Measurements from ENCODE around the gene ELF2. TPM values are rescaled to one million over a fixed set of nuclear protein-coding genes. Genes with fewer than 3 reads are reported as not detected.

The ELF2 gene
- total RNA-seq, 2 experiments from 2014 or later, result 20.1 to 20.4 TPM

GRCh38 chr4:139189972-139190371 is 13.0 kb upstream of the ELF2 start:
- no peaks in the 10 kb centered on the region for H3K36me3 Mint-ChIP-seq (ENCODE audit: low read depth)
- no peaks in the 10 kb centered on the region for H3K9me3 Mint-ChIP-seq
- DNase-seq (no peak), ATAC-seq (no peak)
- H3K4me3 Mint-ChIP-seq, result no peak overlapping the region
- CTCF ChIA-PET, result interaction anchor here (0.9 to 2.3 kb wide), 2 partner anchors 10 to 89 kb away, joined by 3 to 5 read pairs; no protein-coding TSS in a partner anchor
- POLR2A ChIA-PET, result interaction anchor here (0.7 kb wide), 1 partner anchor 9 kb away, joined by 3 read pairs; no protein-coding TSS in a partner anchor
- H3K27me3 Mint-ChIP-seq, result peaks cover 1% of the 10 kb centered on the region
- H3K4me1 Mint-ChIP-seq (ENCODE audit: low read depth), result no peaks in the 10 kb centered on the region
- no peak overlapping the region for H3K27ac Mint-ChIP-seq
- no peak for TF ChIP-seq CTCF (IDR thresholded peaks at IDR 0.05)
- intact Hi-C loops (cut with micrococcal nuclease), result no loop called here

GRCh38 chr4:139189417-139189749 is 12.4 kb upstream of the ELF2 start:
- Mint-ChIP-seq H3K4me1 (ENCODE audit: low read depth) (no peaks in the 10 kb centered on the region), H3K27me3 (peaks cover 1% of the 10 kb centered on the region), H3K9me3 (no peaks in the 10 kb centered on the region), H3K36me3 (ENCODE audit: low read depth) (no peaks in the 10 kb centered on the region), H3K4me3 (no peak overlapping the region), H3K27ac (no peak overlapping the region)
- no peak for TF ChIP-seq CTCF (IDR thresholded peaks at IDR 0.05)
- intact Hi-C loops (cut with micrococcal nuclease), result no loop called here
- ATAC-seq (no peak), DNase-seq (no peak)
- ChIA-PET CTCF (interaction anchor here (0.9 to 2.3 kb wide), 3 partner anchors 9 to 90 kb away, joined by 3 to 5 read pairs (median 4); no protein-coding TSS in a partner anchor), POLR2A (no interaction called here)

GRCh38 chr4:139188648-139189416 is 11.8 kb upstream of the ELF2 start:
- Mint-ChIP-seq H3K27ac (no peak overlapping the region), H3K27me3 (peaks cover 1% of the 10 kb centered on the region), H3K4me1 (ENCODE audit: low read depth) (no peaks in the 10 kb centered on the region), H3K9me3 (no peaks in the 10 kb centered on the region), H3K4me3 (no peak overlapping the region), H3K36me3 (ENCODE audit: low read depth) (no peaks in the 10 kb centered on the region)
- CTCF ChIA-PET, result interaction anchor here (0.9 to 2.3 kb wide), 3 partner anchors 8 to 90 kb away, joined by 3 to 5 read pairs (median 4); no protein-coding TSS in a partner anchor
- intact Hi-C loops (cut with micrococcal nuclease), result no loop called here
- POLR2A ChIA-PET, result no interaction called here
- no peak for TF ChIP-seq CTCF (IDR thresholded peaks at IDR 0.05)
- ATAC-seq, result no peak
- no peak for DNase-seq

- no peak overlapping the region for H3K4me3 Mint-ChIP-seq
- TF ChIP-seq CTCF (IDR thresholded peaks at IDR 0.05), result no peak
- ChIA-PET CTCF (interaction anchor here (0.8 to 1.9 kb wide), 2 partner anchors 84 to 112 kb away, joined by 3 to 6 read pairs; no protein-coding TSS in a partner anchor), POLR2A (no interaction called here)
- H3K27ac Mint-ChIP-seq, result no peak overlapping the region
- no peaks in the 10 kb centered on the region for H3K9me3 Mint-ChIP-seq
- ATAC-seq, result no peak
- no peak for DNase-seq
- H3K27me3 Mint-ChIP-seq, result peaks cover under 1% of the 10 kb centered on the region
- H3K36me3 Mint-ChIP-seq (ENCODE audit: low read depth), result no peaks in the 10 kb centered on the region
- H3K4me1 Mint-ChIP-seq (ENCODE audit: low read depth), result no peaks in the 10 kb centered on the region
- intact Hi-C loops (cut with micrococcal nuclease), result no loop called here
Measured at GRCh38 chr4:139184129-139184528, 7.1 kb upstream of the ELF2 start.

Measured in activated CD8-positive, alpha-beta T cell treated with anti-CD3 and anti-CD28 coated beads for 36 hours (primary cell).